C1 segment of cervical spinal cord (tissue), 14 donors: ENCODE data around the gene NOL4L.
A peak's percentile ranks its signal among the peaks of the same experiment; 100 is the strongest.
"Not testable (repeated sequence)": the region's sequence is repeated elsewhere in the genome, so short reads cannot be mapped to it uniquely, and the experiment has no call there.

Source experiments
- DNase-seq, 14 donors: peaks; one replicate each; lab custom pipeline; 2025; lab: John Stamatoyannopoulos, UW

Gene NOL4L

DNA sequence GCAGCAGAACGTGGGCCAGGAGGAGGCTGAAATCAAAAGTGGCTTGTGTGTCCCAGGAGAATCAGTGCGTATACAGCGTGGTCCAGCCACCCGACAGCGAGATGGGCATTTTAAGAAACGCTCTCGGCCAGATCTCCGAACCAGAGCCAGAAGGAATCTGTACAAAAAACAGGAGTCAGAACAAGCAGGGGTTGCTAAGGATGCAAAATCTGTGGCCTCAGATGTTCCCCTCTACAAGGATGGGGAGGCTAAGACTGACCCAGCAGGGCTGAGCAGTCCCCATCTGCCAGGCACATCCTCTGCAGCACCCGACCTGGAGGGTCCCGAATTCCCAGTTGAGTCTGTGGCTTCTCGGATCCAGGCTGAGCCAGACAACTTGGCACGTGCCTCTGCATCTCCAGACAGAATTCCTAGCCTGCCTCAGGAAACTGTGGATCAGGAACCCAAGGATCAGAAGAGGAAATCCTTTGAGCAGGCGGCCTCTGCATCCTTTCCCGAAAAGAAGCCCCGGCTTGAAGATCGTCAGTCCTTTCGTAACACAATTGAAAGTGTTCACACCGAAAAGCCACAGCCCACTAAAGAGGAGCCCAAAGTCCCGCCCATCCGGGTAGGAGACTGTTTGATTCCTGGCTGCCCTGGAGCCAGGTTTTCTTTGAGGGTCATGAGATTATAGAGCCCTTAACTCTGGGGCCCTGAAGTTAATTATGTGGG, 151.7 kb downstream of the NOL4L start:
- DNase-seq, result no peak

DNA sequence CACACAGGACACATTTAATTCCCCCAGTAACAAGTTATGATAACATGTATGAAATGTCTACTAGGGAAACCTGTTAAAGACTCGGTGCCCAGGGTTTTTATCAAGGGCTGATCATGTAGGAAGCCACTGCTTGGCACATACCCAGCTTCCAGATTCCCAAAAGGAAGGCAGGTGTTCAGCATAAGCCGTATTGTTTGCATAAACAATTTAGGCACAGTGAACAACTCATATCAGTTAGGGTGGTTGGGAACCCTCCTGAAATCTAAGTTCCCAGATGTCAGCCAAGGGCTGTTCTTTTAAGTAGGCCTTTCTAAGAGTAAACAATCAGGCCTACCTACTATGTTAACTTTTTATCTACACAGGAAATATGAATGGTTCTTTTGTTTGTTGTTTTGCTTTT, 152.9 kb downstream of the NOL4L start:
- DNase-seq, result no peak

DNA sequence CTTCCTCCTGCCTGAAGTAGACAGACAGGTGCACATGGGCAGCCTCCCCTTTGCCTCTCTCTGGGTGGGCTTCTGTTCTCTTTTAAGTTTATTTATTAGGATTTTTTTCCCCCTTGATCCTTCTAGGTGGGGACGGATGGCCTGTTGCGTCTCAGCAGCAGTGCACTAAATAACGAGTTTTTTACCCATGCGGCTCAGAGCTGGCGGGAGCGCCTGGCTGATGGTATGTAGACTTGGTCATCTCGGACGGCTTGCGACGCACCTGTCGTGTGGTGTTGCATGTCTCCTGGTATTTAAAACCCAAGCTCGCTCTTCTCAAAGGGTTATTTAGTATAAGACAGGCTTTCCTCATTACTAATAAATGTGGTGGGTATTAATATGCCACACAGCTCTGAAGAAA, 153.7 kb downstream of the NOL4L start:
- no peak for DNase-seq

DNA sequence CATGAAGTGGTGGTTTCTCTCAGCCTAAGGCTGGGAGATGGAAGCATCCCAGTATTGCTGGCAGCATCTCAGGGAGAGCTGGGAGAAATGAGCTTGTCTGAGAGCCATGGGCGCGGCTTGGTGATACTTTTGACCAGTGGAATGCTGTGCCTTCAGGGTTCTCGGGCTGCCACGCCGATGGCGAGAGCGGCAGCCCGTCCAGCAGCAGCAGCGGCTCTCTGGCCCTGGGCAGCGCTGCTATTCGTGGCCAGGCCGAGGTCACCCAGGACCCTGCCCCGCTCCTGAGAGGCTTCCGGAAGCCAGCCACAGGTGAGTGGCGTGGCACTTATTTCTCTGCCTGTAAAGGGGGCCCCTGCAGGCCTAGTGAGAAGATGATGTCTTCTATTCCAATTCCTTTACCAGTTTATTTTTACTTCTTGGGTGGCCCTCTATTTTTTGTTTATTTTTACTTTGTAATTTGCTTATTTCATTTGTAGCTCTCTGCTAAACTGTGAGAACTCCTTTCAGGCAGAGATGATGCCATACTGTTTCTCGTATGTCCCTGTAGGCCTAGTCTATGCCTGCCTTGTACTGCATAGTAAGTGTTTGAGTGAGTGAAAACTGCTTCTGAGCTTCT, 155.3 kb downstream of the NOL4L start:
- DNase-seq, result no peak

DNA sequence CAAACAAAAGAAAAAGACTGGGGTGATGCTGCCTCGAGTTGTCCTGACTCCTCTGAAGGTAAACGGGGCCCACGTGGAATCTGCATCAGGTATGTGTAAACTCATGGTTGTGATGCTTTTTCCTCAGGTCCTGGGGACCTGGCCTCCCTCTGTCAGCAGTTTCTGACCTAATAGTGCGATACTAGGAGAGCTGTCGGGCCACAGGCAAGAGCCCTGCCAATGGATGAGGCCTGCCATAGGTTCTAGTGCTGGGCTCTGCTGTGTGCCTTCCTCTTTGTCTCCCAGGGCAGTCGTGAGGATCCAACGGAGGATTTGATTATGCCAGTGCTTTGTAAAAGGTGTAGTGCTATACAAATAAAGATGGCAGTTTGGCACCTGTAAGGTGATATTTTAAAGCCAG, 155.8 kb downstream of the NOL4L start:
- DNase-seq, result no peak

DNA sequence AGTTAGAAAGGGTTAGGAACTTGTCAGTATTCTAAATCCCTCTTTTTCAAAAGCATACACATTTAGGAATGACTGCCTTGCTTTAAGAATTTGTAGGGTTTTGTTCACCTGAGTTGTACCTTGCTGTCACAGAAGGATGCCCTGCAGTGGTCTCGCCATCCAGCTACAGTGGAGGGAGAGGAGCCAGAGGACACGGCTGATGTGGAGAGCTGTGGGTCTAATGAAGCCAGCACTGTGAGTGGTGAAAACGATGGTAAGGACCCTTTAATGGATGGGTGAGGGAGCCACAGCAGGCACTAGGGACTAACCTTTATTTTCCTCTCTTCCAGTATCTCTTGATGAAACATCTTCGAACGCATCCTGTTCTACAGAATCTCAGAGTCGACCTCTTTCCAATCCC, 157.1 kb downstream of the NOL4L start:
- DNase-seq, result no peak

DNA sequence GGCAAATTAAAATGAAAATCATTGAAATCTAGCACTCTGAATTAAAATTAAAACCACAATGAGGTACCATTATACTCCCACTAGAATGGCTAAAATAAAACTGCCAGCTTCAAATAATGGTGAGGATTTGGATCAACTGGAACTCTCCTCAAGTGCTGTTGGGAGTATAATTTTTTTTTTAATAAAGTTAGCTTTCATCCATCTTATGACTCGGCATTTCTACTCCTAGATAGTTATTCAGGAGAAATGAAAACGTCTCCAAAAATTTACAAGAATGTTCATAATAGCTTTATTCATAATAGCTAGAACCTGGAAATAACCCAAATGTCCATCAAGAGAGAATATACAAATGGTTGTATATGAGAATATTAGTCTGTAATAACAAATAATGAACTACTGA, 163.8 kb downstream of the NOL4L start:
- DNase-seq, result no peak

DNA sequence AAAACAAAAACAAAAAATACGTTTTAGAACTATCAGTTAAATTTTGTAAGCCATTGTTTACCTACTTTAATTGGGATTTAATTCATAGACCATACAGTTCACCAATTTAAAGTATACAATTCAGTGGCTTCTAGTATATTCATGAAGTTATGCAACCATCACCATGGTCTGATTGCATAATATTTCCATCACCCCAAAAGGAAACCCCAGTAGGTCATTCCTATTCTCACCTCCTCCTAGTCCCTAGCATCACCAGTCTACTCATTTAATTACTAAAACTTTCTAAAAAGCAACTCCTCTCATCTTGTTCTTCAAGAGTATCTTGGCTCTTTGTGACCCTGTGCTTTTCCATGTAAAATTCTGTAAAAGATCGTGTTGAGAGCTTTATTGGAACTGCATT, 166.8 kb downstream of the NOL4L start:
- no peak for DNase-seq

DNA sequence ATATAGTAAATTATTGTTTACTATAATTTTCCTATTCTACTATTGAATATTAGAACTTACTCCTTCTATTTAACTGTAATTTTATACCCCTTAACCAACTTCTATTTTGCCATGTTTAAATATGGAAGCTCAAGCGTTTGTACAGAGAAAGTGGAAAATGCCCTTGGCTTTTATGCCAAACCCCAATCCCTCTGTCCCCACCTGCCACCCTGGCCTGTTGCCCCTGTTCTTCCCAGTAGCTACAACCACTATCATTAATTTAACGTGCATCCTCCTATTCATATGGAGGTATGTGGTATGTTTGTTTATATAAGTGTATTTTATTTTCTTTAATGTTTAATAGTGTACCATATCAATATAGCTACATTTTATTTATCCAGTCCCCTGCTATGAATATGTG, 168.9 kb downstream of the NOL4L start:
- DNase-seq, result peak in 1 of 14 donors; percentile 21

DNA sequence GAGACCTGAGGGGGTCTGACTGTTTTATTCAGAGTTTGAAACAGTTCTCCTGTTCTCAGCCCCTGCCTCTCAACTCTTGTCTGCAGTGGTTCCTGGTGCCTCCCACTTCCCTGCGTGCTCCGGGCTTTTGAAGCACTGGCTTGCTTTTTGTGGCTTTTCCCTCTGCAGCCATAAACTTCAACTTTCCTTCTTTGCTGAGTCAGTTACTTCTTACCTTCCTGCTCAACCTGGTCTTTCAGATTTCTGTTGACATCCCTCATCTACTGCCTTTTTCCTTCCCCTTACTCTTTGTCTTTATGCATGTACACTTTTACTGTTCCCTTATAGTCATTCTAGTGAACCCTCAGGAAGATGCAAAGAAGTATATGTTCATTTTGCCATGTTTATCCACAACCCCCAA, 169.6 kb downstream of the NOL4L start:
- DNase-seq, result no peak

DNA sequence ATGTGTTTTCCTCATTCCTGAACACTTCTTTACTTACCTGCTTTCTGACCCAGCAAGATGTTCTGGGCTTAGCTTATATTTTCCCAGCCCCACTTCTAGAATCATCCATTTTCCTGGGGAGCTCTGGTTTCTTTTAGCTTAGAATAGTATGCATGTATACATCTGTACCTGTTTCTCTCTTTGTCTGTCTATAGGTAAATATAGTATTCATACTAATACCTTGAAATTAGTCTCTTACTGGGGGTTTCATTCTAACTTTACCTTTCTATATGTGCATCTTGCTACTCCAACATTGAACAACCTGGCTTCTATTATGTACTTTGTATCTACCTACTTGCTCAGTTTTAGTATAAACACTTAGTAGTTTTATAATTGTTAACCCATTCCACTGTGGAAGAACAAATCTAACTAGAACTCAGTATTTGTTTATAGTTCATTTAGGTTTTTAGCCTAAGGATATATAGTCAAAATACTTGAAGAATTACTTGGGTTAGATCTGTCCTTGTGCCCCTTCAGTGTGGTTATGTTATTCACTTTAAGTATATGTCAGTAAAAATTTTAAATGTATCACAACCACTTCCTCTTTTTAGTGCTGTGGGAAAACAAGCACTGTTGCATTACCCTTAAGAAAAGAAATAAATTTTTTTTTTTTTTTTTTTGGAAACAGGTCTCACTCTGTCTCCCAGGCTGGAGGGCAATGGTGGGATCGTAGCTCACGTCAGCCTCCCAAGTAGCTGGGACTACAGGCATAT, 173.0 kb downstream of the NOL4L start:
- DNase-seq, result no peak

DNA sequence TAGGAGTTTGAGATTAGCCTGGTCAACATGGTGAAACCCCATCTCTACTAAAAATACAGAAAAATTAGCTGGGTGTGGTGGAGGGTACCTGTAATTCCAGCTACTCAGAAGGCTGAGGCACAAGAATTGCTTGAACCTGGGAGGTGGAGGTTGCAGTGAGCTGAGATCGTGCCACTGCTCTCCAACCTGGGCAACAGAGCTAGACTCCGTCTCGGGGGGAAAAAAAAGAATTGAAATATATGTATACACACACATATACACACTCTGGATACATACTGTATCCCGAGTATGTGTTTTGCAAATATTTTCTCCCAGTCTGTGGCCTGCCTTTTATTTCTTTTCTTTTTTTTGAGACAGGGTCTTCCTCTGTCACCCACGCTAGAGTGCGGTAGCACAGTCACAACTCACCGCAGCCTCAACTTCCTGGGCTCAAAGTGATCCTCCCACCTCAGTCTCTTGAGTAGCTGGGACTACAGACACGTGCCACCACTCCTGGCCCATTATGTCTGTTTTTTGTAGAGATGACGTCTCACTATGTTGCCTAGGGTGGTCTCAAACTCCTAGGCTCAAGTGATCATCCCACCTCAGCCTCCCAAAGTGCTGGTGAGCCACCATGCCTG, 177.9 kb downstream of the NOL4L start:
- DNase-seq, result not testable (repeated sequence)

DNA sequence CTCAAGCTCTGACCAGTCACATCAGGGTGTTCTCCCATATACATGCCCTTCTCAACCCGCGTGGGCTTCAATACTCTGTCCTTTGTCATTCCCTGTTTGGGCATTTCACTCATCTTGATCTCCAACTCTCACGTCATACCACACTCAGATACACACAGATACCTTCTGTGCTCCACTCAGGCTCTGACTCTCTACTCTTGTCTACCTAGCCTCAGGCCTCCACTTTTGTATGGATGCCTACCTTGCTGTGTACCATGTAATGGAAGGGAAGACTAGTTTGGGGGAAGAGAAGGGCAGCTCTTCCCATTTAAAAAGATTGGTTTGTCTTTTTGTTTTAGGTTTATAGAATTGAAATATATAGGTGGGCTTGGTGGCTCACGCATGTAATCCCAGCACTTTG, 178.4 kb downstream of the NOL4L start:
- no peak for DNase-seq

DNA sequence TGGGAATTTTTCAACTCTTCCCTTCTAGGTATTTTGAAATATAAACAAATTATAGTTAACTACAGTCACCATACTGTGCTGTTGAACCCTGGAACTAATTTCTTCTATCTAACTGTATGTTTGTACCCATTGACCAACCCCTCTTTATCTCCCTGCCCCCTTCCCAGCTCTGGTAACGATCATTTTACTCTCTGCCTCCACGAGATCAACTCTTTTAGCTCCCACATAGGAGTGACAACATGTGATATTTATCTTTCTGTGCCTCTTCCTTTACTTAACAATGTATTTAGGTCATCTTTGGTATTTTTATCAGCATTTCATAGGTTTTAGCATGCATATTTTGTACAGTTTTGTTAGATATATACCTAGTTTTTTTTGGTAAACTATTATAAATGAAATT, 181.1 kb downstream of the NOL4L start:
- DNase-seq, result no peak

DNA sequence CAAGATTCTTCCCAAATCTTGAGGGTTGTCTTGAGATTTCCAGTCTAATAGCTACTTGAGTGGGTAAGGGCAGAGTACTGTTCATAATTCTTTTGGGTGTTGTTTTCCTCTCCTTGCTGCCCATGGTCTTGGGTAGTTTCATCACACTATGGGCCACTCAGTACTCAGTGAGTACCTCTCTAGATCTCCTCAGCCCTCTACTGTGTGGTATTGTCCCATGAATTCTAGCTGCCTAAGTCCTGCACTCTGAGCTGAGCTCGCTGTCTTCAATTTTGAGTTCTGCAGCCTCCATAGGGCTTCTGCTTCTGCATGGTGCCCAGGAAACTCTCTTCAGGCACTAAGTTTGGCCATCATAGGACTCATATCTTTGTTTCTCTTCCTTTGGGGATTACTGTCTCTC, 184.7 kb downstream of the NOL4L start:
- no peak for DNase-seq

DNA sequence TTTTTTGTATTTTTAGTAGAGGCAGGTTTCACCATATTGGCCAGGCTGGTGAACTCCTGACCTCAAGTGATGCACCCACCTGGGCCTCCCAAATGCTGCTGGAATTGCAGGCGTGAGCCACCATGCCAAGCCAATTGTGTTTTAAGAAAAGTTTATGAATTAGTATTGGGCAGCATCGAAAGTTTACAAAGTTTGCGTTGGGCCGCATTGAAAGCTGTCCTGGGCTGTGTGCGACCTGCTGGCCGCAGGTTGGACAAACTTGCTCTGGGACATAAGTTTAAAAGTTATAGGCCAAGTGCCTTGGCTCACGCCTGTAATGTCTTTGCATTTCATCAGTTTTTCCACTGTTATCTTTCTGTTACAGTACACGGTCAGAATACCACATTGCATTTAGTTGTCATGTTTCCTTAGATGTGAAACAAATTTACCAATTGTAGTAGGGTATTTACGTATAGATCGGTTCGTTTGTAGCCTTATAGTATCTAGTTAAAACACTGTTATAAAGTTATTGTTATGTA, 187.5 kb downstream of the NOL4L start:
- no peak for DNase-seq

DNA sequence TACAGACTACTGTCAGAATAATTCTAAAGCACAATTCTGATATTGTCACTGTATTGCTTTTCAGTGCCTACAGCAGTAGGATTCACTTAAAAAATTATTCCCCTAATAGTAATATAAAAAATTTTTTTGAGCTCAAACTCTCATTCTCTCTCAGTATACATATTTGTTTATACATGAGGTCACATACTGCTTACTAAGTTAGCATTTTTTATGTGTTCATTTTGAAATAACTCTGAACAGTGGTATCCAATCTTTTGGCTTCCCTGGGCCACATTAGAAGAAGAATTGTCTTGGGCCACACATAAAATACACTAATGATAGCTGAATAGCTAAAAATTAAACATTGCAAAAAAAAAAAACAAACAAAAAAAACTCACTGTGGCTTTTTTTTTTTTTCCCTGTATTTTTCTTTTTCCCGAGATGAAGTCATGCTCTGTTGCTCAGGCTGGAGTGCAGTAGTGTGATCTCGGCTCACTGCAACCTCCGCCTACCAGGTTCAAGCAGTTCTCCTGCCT, 188.4 kb downstream of the NOL4L start:
- no peak for DNase-seq

DNA sequence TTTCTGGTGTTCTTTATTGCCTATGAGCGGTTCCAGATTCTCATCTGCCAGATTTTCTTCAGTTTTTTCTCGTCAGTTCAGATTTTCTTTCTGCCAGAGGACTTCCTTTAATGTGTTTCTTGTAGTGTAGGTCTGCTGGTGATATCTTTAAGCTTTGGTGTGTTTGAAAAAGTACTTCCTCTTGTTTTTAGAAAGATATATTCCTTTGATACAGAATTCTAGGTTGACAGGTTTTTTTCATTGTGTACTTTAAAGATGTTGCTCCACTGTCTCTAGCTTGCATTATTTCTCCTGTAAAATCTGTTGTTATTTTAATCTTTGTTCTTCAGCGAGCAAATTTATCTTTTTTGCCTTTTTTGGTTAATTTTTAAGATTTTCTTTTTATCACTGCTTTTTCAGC, 190.1 kb downstream of the NOL4L start:
- no peak for DNase-seq
